D721Med (cell line): ENCODE data around the gene MLIP.

Experiments used
- DNase-seq: peaks from one replicate; pipeline ENCODE4 v3.0.0; 2011; ENCODE audit warnings: low spot score; ENCODE audit not compliant: insufficient read length
- FAIRE-seq: peaks from 2 replicates; lab custom pipeline; 2011; peaks lifted over from hg19 to GRCh38; lab: Jason Lieb, UNC
- TF ChIP-seq, protein P1 (sequence below): IDR thresholded peaks from 2 replicates; pipeline ENCODE4 v1.5.1; 2012; ENCODE audit warnings: mild to moderate bottlenecking, control low read depth; ENCODE audit not compliant: insufficient read depth; ENCODE audit errors: missing control alignments

The MLIP gene

DNA sequence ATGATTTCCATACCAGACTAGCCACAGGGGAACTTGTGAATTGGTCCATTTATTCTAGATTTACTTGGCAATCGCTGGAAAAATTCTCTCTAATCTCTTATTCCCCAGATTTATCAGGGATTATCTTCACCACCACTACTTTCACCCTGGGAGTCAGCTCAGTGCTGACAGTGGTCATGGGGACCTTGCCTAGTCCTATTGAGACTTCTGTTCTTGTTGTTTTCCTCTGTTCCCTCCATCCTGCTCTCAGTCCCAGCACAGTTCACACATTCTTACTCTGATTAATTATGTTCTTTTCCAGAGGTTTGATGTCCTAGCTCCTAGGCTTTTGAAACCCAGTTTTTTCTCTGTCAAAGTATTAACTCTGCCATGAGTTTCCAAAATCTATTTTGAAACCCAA is 103.0 kb downstream of the MLIP start:
- DNase-seq (no peak), FAIRE-seq (no peak)

DNA sequence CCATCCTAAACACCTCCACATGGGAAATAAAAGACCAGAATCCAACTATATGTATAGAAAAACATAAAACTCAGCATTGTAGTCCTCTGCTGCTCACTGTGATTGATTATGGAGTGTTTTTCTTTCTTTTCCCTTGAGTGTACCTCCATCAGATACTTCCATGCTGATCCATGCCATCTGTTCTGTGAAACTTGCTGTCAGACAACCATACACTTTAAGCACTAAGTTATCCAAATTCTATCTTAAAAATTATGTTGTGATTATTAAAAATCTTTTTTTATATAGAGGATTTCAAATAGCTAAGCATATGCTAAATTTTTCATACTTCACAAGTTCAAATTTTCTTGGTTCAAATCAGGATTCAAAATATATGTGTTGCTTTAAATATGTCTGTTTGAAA is 105.1 kb downstream of the MLIP start:
- TF ChIP-seq, protein P1, sequence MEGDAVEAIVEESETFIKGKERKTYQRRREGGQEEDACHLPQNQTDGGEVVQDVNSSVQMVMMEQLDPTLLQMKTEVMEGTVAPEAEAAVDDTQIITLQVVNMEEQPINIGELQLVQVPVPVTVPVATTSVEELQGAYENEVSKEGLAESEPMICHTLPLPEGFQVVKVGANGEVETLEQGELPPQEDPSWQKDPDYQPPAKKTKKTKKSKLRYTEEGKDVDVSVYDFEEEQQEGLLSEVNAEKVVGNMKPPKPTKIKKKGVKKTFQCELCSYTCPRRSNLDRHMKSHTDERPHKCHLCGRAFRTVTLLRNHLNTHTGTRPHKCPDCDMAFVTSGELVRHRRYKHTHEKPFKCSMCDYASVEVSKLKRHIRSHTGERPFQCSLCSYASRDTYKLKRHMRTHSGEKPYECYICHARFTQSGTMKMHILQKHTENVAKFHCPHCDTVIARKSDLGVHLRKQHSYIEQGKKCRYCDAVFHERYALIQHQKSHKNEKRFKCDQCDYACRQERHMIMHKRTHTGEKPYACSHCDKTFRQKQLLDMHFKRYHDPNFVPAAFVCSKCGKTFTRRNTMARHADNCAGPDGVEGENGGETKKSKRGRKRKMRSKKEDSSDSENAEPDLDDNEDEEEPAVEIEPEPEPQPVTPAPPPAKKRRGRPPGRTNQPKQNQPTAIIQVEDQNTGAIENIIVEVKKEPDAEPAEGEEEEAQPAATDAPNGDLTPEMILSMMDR, result no peak
- no peak for FAIRE-seq
- DNase-seq, result no peak

More for the DNA sequence above, 103.0 kb downstream of the MLIP start:
- TF ChIP-seq, protein P1, result no peak

DNA sequence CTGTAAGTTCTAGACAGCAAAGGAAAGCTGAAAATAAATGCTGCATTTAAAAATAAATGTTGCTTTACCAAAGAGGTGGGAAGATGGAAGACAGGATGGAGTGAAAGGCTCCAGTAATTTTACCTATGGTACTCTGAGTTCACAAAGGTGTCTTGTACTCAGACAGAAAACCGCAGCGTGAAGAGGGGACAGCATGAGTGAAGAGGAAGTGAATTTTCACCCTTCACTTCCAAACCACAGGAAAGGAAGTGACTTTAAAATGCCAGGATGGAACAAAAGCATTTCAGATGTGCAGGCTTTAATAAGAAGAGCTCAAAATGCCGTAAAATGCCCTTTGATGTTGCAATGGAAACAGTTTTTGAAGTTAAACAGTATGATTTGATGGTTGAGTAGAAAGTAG is 105.8 kb downstream of the MLIP start:
- TF ChIP-seq, protein P1, result no peak
- FAIRE-seq (no peak), DNase-seq (no peak)

DNA sequence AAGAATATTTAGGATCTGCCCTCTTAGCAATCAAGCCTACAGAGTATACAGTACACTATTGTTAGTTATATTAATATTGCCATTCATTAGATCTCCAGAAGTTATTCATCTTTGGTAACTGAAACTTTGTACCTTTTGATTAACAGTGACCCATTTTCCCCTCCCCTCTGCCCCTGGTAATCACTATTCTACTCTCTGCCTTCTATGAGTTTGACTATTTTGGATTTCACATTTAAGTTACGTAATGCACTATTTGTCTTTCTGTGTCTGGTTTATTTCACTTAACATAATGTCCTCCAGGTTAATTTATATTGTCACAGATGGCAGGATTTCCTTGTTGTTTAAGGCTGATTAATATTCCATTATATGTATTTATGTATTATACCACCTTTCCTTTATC is 111.0 kb downstream of the MLIP start:
- TF ChIP-seq, protein P1, result no peak
- DNase-seq (no peak), FAIRE-seq (no peak)

DNA sequence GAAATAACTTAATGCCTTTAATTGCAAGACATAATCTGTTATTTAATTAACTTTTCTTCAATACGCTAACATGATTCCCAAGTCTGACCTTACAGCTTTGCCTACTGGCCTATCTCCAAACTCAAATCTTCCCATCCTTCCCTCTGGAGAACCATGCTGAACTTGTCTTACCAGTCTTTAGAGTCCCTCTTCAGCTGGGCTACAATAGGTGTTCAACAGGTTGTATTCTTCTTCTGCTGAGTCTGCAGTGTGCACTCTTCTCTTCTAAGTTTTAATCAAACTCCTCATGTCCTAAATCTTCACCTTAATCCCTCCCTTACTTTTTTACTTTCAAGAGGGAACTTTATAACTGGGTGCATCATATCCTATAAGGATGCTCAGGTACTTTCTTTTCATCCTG is 121.5 kb downstream of the MLIP start:
- TF ChIP-seq, protein P1, result no peak
- FAIRE-seq, result no peak
- DNase-seq, result no peak

DNA sequence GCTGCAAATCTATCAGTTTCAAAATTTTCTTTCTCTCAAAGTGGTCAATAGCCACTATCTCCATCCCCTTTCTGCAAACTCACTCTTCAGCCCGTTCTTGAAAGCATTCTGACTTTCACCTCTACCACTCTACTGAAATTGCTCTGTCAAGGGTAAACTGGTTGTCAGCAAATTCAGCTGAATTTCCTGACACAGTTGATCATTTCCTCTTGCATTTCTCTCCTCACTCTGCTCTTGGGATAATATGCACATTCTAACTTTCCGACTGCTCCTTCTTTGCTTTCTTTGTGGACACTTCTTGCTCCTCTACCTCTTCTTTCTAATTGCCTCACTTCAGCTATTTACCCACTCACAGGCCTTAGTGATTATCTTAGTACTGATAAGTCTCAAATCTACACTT is 123.3 kb downstream of the MLIP start:
- DNase-seq, result no peak
- TF ChIP-seq, protein P1, result no peak
- no peak for FAIRE-seq

DNA sequence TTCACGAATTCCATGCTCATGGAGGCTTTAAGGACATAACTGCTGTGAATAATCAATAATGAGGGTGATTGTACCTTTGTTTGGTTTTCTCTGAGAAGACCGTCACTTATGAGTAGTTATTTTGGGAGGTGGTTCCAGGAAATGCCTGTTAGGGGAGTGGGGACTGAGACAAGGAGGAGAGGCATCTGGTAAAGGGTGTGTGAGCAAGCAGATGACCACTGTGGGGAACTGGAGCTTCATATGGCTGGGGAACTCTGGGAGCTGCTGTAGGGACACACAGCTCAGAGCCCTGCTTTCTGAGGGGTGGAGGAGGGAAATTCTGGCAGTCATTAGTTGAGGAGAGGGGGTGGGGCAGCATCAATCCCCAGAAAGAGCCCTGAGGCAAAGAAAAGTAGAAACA is 125.7 kb downstream of the MLIP start:
- no peak for FAIRE-seq
- no peak for DNase-seq
- TF ChIP-seq, protein P1, result no peak
